GM21515 (cell line): ENCODE results near the gene WDR48.

ENCODE experiments used
- ATAC-seq: cut with Tn5 transposase; IDR thresholded peaks from one replicate; pipeline ENCODE4 v1.9.1; 2021; ENCODE audit not compliant: unreplicated experiment

WDR48 gene

DNA sequence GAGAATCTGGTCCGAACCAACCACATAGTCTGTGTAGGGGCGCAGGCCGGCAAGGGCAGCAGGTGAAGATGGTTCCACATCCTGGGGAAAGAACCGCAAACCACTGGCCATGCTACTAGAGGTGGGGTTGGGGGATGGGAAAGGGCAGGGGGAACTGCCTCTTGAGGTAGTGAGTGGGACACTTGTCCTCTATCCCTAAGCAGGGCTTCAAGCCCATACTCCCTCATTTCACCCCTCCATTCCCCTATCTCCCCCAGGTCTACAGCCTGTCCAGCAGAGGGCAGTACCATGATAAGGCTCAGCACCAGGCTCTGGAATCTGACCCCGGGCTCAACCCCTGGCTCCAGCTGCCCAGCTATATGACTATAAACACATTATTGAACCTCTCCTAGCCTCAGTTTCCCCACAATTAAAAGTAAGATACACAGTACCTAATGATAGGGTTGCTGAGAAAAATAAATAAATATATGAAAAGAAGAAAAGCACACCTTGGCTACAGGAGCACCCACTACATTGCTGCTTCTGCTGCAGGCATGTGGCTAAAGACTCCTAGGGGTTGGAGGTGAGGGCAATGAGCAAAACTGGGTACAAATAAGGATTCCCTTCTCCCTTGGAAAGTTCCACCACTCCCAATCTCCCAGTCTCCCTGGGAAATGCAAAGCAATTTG, 49.3 kb downstream of the WDR48 start:
- peak; percentile 59 for ATAC-seq

DNA sequence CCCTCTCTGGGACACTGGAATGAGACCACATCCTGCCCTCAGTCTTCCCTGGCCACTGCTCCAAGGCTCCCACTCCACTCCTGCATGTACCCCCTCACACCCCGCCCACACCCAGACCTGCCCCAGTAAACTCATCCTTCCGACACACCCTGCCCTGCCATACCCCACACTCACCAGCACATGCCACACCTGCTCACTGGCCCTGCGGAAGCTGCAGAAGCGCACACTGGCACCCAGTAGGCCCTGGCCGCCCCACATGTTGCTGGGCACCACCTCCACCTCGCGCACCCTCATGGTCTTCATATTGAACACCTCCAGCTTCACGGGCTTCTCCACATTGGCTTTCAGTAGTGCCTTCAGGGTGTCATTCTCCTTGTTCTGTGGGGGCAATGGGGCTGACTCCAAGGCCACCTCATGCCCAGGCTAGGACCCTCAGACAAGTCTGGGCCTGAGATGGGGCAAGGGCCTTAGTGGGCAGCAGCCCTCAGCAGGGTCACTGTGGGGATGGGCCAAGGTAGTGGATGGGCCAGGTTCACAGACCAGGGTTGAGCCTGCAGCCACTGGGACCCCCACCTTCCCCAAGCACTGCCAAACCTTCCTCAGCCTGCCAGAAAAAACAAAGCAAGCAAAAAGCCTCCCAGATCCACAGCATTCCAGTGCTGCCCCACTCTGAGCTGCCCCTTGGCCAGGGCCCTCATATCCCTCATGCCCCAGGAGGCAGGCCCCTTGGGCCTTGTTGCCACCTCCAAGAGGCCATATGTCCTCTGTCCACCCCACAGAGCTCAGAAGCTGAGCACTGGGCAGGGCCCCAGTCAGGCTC, 50.9 kb downstream of the WDR48 start:
- ATAC-seq = no peak

DNA sequence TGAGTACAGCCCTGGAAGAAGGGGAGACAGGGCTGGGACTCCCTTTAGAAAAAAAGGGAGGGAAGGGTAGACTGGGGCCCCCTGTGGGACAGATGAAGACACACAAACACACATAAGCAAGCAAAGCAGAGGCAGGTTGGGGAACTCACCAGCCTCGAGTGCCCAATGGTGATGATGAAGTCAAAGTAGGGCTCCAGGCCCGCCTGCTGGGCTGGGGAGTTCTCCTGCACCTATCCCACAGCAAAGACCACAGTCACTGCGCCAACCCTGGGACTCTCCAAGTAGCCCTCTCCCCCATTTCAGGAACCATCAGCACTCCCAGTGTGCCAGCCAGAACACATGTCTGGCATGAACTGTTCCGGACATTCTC, 51.5 kb downstream of the WDR48 start:
- ATAC-seq = no peak

DNA sequence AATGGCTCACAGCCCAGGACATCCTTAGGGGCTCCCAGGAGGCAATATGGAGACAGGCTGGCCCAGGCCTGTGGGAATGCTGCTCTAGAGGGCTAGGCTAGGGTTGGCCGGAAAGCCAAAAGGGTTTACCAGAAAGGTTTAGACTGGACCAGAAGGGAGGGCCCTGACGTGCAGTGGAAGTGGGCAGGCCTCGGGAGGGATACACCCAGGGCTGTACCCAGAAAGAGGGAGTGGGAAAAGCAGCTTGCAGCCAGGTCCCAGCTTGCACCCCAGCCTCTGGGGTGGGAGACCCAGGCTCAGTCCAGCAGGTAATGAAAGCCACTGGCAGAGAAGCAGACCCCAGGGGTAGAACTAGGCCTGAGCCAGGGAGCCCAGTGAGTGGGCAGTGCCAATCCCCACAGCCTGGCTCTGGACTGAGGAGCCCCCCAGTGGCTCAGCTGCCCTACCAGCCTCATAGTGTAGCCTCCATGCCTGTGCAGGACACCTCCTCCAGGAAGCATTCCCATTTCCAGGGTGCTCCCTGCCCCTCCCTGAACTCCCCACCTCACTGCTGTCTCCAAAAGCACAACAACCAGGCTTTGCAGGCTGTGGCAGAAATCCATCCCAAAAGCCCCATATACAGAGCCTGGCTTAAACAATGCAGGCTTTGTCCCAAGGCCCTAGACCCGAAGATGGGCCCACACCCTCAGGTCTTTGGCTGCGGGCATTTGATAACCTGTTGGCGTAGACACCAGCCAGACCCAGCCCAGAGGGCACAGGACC, 52.2 kb downstream of the WDR48 start:
- no peak for ATAC-seq

DNA sequence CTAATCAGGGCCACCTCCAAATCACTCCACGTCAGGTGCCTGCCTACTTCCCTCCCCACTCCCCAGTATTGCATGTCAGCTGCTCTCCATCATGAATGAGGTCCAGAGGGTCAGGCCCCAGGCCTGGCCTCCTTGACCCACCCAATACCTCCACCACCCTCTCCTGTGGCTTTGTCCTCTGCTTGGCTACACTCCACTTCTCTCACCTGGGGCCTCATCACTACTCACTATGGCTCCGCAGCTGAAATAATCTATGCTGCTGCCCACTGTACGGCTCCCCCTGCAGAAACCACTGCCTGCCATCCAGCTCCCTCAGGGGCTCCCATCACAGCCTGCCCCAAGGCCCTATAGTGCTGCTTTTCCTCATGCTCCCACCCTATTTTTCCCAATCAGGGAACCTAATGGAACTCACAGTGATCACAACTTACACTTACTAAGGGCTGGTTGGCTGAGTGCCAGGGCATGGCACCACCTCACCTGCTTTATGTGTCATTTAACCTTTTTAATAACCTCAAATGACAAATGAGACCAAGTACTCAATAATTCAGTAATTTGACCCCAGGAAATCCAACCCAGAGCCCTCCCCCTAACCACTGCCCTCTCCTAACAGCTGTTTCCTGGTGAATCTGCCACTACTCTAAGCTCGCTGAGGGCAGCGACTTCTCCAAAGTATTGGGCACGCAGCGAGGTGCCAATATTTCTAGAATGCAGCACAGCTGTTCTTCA, 53.3 kb downstream of the WDR48 start:
- ATAC-seq = no peak

DNA sequence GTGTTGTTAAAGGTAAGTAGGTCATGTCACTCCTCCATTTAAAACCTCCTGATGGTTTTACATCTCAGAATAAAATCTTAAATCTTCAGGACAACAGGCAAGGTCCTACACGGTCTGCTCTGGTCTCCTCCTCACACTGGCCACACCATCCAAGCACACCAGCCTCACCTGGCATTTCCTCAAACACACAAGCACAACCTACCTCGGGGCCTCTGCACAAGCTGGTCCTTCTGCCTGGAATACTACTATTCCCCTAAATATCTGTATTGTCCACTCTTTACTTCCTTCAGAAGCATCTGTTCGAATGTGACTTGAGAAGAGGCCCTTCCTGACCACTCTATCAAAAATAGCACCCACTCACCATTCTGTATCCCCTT, 53.9 kb downstream of the WDR48 start:
- no peak for ATAC-seq

DNA sequence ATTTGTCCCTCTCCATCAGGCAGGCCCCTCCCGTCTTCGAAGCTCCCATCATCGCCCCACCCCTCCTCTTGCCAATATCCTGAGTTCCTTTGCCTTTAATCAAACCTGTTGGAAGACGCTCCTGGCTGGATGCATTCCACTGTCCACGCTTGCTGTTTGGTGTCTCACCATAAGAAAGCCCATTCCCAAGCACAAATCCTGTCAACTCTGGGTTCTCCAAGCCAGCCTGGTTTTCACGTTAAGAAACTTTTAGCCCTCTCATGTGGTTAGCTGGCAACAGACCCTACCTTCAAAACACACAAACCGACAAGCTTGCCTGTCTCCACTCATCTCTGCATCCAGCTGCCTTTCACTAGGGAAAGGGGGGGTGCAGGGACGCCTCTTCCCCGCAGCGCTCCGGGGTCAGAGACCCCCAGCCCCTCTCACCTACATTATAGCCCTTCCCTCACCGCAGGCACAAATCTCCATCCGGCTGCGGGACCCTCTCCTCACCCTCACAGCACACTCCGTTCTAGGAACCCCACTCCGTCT, 54.5 kb downstream of the WDR48 start:
- ATAC-seq = no peak

DNA sequence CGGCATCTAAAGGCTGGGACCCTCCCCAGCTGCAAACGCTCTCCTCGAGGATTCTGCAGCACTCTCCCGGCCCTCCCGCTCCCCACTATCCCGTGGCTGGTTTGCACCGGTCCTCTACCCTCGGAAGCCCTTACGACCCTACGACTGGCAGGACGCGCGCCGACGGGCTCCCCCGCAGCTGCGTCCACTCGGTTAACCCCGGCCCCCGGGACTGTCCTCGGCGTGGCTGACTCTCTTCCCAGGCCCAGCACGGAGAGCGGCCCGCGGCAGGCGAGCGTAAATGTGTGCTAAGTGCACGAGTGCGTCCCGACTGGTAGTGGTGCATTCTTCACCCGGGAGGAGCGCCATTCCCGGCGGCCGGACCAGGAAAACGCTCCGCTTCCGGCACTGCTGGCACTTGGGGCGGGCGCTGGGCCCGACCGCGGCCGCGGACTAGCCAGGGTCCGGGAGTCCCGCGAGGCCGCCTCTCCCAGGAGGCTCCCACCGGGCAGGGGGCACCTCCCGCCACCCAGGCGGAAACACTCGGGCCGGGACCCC, 55.1 kb downstream of the WDR48 start:
- peak; percentile 6 for ATAC-seq

DNA sequence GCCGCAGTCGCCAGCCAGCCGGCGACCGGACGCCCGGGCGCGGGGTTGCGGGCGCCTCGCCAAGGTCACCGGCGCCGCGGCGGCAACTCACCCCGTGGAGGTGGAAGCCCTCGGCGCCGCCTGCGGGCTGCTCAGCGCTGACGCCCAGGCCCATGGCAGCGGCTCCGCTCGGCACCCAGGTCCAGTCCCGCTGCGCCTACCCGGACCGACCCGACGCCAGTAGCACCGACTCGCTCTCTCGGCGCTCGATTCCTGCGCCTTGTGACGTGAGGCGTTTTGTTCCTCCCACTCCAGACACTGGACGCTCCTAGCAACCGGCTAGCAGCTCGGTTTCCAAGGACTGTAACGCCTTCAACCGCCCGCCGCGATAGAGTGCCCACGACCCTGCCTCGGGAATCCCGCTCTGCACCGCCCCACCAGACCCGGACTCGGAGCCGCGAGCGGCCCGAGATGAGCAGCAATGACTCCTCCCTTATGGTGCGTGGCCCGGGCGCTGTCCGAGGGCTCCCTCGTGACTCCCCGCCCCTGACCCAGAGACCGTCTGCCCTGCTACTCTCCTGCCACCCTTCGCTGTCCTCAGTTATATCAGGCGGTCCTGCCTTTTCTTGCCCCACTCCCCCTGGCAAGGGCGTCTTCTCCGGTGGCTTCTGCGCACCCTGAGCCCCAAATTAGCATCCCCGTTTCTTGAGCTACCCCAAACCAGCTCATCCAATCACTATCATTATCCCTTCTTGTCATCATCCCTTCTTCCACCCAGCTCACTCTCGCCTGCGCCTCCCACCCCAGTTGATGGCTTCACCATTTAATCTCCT, 55.8 kb downstream of the WDR48 start, which contains the start of the genes GORASP1 and TTC21A:
GORASP1 (minus strand) TSS at position 240 of the 812 bp plus-strand sequence; CDS start at position 154, 86 bp downstream.
TTC21A (plus strand) TSS at position 293 of the 812 bp plus-strand sequence; CDS start at position 451, 158 bp downstream.
- peak; percentile 49 for ATAC-seq

DNA sequence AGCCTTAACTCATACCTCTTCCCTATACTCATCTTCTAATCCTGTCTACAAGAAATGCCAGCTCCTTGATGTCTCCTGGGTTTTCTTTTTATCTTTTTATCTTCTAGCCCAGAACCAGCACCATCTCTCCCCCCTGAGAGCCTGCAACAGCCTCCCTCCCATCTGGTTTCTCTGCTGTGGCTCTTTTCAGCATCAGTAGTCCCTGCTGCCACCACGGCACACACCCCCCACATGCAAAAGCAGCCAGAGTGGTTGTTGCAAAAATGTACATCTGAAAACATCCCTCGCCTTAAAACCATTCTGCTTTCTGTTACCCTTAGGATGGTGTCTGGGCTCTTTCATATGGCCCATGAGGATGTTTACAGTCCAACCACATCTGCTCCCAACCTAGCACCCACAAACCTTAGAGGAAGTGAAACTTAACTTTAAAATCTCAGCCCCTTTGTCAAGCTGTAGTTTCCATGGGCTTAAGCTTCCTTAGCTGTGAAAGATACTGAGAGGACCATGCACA, 56.4 kb downstream of the WDR48 start:
- peak; percentile 80 for ATAC-seq

DNA sequence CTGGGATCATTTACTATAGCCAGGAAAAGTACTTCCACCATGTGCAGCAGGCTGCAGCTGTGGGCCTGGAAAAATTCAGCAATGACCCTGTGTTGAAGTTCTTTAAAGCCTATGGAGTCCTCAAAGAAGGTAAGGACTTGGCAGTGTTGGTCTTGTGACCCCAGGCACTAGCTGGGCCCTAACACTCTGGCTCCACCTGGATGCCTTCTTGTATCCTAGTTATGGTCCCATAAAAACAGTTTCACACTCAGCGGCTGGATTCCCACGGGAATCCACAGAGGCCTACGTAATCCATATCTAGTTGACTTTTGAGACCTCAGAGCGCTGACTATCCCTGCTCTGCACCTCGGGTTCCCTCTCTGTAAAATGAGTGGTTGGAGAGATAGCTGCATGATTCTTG, 57.3 kb downstream of the WDR48 start:
- no peak for ATAC-seq

DNA sequence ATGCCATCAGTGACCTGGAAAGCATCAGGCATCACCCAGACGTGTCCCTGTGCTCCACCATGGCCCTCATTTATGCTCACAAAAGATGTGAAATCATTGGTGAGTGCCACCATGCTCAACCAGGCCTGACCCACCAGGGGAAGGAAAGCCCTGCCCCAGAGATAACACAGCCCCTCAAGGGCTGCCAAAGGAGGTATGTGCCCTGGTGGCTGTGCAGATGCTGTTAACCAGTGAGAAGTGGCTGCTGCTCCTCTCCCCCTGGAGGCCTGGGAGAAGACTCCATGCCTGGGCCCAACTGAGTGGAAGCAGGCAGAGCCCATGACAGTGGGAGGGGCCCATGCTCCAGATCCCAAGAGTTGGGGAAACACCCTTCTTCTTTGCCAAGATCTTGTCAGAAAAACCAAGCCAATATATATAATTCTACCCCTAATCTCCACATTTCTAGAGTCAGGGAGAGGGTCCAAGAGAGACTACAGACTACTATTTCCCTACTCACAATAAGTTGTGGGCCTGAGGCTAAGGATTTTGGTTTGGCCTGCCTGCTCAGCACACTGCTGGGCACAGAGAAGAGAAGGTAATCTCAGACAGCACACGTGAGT, 58.3 kb downstream of the WDR48 start:
- ATAC-seq = no peak

DNA sequence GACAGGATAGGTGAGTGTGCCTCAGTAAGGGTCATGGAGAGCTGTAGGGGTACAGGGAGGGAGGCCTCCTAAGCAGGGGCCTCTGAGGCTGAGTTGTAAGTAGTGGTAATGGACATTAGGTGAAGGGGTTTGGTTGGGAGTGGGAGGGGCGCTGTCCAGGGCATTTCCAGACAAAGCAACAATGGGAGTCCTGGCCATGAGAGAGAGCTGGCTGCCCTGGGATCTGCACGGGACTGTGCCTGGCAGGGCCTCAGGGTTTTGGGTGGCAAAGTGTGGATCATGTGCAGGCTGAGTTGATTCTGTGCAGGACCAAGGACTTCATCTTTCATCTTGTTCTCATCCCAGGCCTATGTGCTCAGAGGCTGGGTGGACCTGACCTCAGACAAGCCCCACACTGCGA, 60.3 kb downstream of the WDR48 start:
- no peak for ATAC-seq

DNA sequence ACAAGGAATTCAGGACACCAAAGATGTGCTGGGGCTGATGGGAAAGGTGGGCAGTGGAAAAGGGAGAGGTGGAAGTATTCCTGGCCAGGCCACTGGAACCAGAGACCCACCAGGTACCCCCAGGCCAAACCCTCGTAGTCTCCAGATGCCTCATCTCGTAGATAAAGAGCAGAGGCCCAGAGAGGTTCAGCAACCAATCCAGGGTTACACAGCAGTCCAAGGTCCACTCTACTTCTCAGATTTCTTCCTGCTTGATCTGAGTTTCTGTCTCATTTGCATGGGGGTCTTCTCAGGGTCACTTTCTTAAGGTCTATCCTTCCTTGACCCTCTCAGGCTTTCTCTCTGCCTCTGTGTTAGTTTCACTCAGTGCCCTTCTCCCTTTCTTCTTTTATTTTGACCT, 60.7 kb downstream of the WDR48 start:
- no peak for ATAC-seq

DNA sequence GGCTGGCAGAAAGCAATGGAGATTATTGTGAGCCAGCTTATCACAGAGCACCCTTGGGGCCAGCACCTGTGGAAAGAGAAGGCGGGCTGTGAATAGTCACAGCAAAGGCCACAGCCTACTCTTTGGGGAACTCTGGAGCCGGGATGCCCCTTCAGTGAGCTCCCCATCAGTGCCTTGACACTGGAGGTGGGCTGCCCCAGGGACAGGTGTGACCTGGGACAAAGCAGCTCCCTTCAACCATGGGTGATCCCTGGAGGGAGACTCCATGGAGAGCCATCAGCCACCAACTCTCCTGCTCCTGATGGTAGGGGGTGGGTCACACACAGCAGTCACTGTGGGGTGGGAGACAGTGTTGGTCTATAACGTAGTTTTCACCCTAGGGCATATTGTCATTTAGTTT, 61.5 kb downstream of the WDR48 start:
- no peak for ATAC-seq

DNA sequence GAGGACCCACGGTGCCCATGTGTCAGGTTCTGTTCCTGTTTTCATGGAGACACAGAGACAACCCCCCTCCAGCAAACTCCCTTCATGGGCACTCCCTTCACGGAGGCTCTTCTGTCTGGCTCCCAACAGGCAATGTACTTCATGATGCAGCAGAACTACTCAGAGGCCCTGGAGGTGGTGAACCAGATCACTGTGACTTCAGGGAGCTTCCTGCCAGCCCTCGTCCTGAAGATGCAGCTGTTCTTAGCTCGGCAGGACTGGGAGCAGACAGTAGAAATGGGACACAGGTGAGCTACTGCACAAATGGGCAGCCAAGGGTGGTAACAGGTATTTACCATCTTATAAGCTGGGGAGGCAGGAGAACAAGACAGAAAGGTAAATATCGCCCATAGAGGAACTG, 62.6 kb downstream of the WDR48 start:
- ATAC-seq = no peak

DNA sequence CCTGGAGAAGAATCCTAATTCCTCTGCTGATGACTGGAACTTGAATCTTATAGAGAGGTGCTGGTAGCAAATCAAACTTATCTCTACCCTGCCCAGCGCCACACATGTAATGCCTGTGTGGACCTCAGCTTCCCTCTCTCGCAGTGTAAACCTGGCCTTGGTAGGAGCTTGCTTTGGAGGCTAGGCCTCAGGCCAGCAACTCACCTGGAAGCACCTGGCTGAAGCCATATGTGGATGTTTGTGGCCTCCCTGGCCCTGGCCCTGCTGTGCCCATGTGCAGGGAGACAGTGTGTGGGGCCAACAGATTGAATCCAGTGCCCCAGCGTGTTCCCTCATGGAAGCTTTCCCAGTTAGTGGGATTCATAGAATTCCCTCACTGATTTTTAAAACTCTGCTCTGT, 64.1 kb downstream of the WDR48 start:
- ATAC-seq = no peak

DNA sequence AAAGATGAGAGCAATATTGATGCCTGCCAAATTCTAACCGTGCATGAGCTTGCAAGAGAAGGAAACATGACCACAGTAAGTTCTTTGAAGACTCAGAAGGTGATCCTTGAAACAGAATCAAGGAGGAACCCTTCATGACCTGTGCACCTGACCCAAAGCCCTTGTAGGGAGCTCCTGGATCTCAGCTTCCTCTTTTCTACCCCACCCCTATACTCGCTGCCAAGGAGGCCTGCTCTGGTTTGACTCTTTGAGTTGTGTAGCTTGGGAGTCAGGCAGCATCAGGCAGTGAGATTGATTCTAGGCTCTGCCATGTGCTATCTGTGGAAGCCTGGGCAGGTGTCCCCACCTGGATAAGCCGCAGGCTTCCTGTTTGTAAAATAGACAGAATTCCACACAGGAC, 66.3 kb downstream of the WDR48 start:
- ATAC-seq = no peak
